ENCODE data around the gene RINL.
"Not testable (repeated sequence)": the region's sequence is repeated elsewhere in the genome, so short reads cannot be mapped to it uniquely, and the experiment has no call there.

Gene RINL

DNA sequence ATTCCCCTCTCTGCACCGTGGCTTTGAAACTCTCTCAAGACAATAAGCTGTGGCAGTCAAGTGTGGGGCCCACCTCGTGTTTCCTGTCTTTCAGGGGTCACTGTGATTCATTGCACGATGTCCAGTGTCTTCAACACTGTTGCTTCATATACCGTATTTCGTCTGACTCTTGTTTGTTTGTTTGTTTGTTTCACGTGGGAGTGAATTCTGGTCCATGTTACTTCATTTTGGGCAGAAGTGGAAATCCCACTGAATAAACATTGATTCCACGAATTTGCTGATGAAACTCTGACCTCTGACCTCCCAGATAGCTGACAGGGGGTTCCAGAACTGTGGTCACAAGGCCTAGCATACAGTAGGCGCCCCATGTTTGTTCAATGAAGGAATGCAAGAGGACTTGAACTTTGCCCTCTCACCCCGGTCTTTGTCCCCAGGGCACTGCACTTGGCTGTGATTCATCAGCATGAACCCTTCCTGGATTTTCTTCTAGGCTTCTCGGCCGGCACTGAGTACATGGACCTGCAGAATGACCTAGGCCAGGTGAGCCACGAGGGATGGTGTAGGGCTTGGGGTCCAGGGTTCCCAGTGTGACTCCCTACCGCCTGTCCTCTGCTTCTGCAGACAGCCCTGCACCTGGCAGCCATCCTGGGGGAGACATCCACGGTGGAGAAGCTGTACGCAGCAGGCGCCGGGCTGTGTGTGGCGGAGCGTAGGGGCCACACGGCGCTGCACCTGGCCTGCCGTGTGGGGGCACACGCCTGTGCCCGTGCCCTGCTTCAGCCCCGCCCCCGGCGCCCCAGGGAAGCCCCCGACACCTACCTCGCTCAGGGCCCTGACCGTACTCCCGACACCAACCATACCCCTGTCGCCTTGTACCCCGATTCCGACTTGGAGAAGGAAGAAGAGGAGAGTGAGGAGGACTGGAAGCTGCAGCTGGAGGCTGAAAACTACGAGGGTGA, 26.8 kb upstream of the RINL start:
- no peak for DNase-seq

DNA sequence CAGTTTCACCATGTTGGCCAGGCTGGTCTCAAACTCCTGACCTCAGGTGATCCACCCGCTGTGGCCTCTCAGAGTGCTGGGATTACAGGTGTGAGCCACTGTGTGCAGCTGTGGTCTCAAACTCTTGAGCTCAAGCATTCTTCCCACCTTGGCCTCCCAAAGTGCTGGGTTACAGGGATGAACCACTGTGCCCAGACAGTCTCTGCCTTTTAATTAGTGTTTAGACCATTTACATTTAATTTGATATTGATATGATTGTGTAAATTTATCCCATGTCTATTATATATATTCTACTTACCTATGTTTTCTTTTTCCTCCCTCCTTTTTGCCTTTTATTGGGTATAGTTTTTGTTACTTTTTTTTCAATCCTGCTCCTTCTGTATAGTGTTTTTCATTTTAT, 23.6 kb upstream of the RINL start:
- no peak for DNase-seq

DNA sequence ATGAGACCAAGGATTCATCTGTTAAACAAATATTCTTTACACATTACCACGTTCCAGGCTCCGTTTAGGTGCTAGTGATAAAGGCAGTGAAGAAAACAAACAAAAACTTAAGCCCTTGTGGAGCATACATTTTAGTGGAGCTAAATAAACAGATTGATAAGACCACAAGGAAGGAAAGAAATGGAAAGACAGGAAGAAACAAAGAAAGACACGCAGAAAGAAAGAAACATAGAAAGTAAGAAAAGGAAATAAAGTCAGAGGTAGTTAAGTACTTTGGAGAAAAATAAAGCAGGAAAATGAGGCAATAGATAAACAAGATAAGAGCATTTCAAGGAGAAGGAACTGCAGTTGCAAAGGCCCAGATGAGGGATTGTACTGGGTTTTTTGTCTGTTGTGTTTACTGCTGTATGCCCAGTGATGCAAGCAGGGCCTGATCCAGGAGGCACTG, 22.7 kb upstream of the RINL start:
- DNase-seq, result no peak

DNA sequence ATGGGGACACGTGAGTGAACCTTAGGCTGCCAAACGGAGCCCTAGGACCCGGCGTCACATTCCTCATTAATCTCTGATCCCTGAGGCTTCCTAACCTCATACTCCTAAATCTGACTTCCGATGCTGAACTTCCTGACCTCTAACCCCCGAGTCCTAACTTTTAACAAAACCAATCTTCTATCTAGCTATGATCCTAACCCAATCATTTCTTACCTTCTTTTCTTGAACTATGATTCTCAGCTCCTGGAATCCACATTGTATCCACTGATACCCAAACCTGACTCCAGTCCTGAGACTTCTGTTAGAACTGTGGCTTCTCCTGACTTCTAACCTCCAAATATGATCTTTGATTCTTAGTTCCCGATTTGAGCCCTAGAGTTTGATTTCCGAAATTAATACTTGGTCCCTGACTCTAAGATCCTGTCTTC, 22.1 kb upstream of the RINL start:
- DNase-seq, result no peak

DNA sequence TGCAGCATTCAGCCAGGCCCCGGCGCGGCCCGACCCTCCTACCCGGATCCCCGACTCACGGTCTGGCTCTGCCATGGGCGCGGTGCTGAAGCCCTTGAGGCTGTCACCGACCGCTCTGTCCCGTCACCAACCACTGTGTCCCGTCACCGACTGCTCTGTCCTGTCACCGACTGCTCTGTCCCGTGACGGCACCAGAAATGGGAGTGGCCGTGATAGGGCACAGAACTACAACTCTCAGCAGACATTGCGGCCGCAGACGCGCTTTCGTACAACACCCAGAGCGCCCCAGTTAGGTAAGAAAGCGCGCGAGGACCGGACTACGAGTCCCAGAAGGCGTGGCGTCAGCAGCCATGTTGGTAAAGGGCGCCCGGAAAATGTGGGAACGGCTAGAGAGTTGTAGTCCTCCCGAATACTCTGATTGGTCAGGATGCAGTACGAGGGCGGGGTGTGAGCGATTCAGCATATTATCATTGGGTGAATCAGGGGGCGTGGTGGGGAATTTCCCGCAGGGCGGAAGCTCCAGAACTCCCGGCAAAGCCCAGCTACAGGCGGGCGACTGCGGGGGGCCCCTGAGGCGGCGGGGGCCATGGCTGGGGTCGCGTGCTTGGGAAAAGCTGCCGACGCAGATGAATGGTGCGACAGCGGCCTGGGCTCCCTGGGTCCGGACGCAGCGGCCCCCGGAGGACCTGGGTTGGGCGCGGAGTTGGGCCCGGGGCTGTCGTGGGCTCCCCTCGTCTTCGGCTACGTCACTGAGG, 21.5 kb upstream of the RINL start, which contains the start of the genes NFKBIB and SIRT2:
Gene NFKBIB, plus strand, starts transcription at position 523 of the 755 bp plus-strand sequence. Its CDS starts 64 bp downstream, at position 587.
Gene SIRT2, minus strand, starts transcription at position 172 of the 755 bp plus-strand sequence. Its CDS starts 97 bp downstream, at position 75.
- peak; percentile 100 for DNase-seq

DNA sequence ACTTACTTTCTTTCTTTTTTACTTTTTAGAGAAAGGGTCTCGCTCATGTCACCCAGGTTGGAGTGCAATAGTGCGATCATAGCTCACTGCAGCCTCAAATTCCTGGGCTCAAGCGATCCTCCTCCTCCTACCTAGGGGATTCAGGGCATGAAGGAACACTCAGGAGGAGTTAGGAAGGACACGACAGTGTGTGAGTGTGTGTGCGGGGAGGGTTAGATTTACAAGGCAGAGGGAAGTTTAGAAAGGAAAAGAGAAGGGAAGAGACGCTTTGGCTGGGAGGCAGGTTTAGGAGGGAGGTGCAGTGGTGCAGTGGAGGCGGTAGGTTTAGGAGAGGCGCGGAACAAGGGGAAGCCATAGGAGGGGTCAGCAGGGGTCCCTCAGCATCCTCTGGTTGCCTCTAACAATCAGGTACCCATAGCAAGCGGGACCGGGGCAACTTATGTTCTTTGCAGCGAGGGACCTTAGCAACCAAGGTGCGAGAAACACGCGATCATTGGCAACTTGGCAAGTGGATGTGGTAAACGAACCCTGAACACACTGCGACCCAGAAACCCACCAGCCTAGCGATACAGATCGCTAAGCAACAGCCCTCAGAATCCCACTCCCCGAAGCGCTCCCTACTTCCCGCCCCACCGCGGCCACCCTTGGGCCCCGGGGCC, 20.8 kb upstream of the RINL start:
- peak; percentile 37 for DNase-seq

DNA sequence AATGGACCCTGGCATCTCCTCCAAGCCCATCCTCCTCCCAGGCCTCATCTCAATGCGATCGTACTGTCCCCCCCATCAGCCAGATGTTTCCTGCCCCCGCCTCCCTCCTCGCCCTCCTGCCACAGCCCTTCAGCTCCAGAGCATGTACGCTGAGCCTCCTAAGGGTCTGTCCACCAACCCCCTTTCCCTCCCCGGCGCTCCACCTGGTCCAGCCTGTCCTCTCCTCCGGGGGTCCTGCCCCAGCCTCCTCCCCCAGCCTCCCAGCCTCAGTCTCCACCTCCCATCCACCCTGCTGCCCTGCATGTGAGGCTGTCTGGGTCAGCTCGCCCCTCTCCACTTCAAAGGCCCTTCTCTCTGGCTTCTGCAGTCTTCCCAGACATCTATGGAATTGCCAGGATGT, 16.9 kb upstream of the RINL start:
- no peak for DNase-seq

DNA sequence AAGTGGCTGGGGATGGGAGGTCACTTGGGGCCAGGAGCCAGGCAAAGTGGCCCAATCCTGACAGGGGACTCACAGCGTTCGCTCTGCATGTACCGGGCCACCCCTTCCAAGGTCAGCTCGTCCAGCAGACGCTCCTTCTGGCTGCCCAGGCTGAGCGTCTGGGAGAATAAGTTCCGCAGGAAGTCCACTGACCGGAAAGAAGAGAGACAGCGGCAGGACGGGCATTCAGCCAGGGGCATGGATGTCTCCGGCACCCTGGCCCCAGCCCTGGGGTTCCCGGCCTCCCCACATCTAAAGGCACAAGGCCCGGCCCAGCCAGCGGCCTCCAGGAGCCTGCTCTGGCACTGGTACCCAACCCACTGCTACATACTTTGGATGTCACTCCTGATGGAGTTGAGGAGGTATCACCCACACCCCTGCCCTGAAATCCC, 15.3 kb upstream of the RINL start:
- no peak for DNase-seq

DNA sequence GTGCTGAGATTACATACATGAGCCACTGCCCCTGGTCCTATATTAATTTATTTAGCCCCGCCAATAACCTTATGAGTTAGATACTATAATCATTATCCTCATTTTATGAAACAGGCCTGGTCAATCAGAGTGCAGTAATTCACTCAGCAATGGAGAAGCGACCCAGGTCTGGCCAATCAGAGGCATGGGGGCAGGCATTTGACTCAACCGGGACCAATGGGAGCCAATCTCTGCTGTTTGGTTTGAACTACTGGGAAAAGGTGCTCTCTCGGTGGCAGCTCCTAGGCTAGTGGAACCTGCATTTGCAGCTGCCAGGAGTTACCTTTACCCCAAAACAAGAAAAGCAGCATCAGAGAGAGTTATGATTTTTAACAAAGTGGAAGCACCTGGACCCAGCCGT, 14.8 kb upstream of the RINL start:
- no peak for DNase-seq

DNA sequence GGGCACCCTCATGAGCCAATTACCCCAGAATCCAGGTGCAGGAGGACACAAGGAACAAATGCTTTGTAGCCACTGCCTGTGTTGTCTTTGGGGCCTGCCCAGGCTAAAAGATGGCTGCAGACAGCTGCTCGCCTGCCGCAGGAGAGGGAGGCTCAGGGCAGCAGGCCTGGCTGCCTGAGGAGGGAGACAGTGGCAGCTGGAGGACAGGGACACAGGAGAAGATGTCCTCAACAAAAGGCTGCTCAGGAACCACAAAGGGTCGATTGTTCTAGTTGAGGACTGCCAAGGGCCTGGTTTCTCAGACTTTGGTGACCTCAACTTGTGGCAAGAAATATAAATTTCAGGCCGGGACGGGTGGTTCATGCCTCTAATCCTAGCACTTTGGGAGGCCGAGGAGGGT, 13.7 kb upstream of the RINL start:
- DNase-seq, result no peak

DNA sequence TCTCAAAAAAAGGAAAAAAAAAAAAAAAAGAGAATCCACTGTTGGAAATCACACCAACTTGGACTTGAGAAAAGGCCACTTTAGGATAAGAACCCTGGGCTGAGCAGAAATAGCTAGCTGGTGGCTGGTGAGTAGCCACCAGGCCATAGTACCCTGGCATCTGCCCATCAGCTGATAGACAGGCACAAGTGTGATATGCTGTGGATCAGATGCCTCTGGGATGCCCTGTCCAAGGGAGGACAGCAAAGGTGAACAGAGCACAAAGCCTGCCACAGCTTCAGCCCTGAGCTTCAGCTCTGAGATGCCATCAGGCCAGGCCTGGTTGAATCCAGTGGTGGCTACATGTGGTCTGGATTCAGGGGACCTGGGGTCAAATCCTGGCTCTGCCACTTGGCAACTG, 12.6 kb upstream of the RINL start:
- DNase-seq, result no peak

DNA sequence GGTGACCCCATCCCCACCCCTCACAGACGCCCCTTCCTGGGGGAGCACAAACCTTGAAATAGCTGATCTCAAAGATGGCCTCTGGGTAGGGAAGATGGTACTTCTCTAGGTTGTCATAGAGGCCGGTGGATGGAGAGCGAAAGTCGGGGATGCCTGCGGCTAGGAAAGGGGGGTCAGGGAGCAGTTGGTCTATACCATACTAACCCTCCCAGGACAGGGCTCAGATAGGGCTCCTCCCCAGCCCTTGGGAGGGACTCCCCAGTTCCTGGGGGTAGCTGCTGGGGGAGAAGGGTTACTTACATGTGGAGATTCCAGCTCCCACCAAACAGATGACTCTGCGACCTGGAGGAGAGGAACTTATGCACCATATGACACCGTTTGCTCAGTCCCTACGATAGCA, 11.7 kb upstream of the RINL start:
- no peak for DNase-seq

DNA sequence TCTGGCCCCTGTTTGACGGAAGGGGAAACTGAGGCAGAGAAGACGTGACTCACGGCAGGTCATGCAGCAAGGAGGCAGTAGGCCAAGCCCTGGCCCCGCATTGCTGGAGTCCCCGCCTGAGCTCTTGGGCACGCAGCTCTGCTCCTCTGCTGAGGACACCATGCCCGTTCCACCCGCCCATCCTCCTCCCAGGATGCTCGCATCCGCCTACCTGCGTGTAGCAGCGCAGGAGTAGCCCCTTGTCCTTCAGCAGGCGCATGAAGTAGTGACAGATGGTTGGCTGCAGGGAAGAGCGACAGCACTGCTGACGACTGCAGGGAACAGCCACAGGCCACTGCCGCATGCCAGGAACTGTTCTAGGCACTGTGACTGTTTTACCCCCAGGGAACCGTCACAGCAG, 10.8 kb upstream of the RINL start:
- no peak for DNase-seq

DNA sequence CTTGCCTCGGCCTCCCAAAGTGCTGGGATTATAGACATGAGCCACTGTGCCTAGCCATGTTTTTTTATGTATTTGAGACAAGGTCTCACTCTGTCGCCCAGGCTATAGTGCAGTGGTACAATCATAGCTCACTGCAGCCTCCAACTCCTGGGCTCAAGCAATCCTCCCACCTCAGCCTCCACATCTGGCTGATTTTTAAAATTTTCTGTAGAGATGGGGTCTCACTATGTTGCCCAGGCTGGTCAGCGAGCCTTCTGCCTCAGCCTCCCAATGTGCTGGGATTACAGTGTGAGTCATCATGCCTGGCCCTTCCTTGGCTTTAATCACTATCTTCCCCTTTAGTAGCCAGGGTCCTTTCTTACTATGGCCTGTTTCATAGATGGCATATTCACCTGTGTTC, 6.6 kb upstream of the RINL start:
- DNase-seq, result not testable (repeated sequence)

DNA sequence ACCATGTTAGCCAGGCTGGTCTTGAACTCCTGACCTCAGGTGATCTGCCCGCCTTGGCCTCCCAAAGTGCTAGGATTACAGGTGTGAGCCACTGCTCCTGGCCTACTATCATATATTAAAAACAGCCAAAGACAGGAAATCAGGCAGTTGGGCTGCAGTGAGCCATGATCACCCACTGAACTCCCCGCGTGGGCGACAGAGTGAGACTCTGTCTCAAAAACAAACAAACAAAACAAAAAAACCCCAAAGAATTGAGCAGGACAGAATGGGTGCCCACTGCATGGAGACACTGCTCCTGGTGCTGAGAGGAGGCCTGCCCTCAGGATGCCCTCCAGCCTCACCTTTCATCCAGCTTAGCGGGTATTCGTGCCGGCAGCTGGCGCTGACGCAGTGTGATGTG, 5.2 kb upstream of the RINL start:
- no peak for DNase-seq

DNA sequence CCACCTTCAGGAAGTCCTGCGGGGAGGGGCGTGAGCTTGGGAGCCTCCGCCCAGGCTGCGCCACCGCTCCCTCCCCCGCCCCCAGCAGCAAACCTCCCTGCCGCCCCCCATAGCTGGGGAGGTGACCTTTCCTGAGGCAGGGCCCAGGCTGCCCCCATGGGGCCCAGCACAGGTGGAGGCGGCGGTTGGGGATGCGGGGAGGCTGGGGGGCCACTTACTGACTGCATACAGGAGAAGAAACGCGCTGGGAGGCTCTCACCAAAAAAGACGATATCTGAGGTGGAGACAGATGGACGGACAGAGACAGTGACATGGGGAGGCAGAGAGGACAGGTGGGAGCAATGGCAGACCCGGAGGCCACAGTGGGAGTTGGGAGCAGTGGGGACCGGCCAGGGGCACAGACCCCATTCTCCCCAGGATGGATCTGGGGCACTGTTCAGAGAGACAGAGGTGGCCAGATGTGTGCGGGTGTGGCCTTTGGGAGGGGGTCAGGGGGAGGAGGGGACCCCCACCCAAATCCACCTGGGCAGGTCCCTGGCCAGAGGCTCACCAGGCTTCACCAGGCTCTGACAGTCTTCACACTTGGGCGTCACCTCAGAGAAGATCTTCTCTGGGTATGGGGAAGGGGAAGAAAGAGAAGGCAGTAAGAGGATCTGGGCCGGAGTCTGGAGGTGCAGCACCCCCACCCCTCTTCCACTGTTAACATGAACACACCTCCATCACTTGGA, 3.0 kb upstream of the RINL start:
- DNase-seq, result no peak

DNA sequence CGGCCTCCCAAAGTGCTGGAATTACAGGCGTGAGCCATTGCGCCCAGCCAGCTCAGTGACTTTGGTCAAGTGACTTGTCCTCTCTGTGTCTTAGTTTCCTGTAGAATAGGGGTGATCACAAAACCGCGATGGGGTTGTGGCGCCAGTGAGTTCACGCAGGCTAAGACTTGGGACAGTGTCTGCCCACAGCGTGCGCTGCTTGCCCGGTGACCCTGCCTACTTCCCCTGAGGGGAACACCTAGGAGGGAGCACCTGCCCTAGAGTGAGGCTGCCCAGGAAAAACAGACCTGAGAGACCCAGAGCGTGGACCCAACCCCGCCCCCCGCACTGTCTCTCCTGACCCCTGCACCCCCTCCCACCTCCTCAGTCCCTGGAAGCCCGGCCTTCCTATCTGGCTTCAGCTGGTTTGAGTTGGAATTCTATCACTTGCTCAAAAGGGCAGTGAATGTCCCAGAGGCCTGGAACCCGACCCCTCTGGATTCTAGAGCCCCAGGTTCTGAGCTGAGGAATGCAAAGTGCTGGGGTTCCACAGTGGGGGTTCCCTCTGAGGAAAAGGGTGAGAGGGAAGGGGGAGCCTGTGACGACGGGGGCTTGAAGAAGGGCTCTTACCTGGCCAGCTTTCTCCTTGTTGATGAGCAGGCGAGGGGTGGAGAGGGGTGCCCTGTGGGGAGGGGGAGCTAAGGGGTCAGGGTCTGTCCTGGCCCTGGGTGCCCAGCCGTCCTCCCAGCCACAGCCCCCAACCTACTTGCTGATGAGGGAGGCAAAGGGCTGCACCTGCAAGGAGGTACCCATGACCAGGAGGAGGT, 2.2 kb upstream of the RINL start:
- DNase-seq, result no peak

DNA sequence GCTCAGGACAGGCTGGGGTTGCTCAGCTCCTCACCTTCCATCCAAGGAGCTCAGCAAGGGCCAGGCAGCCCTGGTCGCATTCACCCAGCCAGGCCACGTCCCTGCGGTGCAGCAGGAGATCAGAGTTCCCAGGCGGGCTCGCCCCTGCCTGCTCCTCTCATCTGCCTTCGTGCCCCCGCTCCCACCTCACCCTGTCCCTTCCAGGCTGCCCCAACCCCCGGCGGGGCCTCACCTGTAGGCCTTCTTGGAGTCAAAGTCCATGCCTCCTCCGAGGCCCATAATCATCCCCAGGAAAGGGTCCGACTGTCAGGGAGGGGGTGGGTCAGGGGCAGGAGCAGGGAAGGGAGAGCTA, 1.3 kb upstream of the RINL start:
- no peak for DNase-seq

DNA sequence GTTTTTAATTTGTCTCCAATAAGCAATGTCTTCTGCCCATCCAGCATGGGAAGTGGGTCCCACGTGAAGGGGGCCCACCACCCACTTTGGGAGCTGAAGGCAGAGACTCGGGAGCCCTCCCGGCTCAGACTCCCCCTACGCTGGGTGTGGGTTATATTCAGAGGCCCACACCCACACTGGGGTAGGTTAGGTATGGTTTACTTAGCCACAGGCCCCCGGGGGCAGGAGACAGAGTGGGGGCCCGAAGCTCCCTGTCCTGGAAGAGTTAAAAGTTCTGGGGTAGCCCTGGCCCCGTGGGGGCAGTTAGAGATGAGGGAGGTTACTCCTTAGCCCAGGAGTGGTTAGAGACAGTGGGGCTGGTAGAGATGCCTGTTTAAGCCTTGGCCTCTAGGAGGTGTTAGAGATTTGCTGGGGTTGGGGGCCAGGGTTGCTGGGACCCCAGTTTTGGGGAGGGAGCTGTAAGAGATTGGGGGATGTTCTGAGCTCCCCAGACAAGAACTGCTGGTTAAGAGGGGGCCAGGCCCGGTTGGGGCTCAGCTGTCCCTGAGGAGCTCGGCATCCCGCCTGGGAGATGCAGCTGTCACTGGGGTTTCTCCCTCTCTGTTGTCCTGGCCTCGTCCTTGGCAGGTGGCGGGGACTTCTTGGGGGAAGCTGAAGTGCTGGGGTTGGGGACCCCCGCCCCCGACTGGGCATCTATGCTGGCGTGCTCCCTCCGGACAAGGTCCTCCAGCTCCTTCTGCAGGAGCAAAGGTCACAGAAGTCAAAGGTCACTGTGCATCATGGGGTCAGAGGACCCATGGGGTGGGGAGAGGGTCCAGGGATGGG, 712 bp upstream of the RINL start:
- no peak for DNase-seq

DNA sequence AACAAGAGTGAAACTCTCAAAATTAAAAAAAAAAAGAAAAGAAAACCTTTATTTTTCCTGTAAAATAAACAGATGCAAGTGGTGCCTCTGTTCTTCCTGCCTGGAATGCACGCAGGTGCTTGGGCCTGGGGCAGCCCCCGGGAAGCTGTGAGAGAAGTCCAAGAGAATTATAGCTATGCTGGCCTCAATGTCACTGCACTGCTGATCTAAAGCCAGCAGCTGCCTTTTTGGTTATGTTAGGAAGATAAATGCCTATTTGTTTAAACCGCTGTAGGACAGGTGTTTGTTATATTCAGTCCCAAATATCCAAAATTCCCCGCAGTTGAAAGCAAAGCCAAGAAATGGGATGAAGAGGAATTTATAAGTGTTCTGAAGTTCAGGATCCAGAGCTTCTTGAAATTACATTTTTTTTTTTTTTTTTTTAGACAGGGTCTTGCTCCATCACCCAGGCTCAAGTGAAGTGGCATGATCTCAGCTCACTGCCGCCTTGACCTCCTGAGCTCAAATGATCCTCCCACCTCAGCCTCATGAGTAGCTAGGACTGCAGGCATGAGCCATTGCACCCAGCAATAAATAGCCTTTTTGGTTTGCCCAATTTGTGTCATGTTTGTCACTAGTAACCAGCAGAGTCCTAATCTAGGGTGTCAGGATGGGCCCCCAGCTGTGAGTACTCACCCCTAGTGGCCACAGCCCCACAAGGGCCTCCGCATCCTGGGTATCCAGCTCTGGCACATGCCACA, 2.2 kb downstream of the RINL start:
- no peak for DNase-seq
